AG09319 (cell line): ENCODE results near the gene CDX1.

Experiments
- DNase-seq: peaks from one replicate; pipeline ENCODE4 v3.0.0-alpha.2; 2010; ENCODE audit warnings: low read depth; ENCODE audit errors: extremely low read depth
- TF ChIP-seq, protein P1 (sequence below): IDR thresholded peaks from 2 replicates; pipeline ENCODE4 v1.5.1; 2011; ENCODE audit warnings: low read depth, mild to moderate bottlenecking, inconsistent platforms, low read length, moderate library complexity

CDX1 gene

DNA sequence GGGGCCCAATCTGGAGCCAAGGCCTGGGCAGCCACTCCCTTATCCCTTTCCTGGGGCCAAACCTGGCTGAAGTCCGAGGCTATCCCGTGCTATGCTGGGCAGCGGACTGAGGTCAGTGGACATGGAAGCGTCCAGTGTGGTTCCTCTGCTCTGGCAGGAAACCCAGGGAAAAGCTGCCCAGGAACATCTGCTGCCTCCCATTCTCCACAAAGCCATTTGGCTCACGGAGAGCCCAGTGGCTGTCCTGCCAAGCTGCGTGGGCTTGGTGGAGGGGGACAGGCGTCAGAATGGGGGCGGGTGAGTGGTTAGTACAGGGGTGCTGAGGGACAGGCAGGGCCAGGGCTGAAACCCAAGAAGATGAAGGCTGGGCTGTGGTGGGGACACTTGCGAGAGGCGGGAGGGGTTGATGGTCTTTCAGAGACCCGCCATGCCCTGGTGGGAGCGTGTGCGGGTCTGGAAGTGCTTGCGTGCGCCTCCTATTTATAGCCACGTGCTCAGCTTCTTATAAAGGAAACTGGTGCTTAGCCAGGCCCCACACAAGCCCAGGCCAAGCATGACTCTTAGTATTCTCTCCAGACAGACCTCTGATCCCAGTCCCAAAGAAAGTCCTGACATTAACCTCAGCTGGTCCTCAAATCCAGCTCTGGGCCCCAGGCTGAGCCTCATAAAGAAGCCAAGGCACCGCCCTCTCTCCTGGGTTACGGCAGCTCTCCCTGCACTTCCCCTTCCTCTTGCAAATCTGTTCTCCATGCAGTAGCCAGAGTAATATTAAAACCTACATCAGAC is 13.9 kb downstream of the CDX1 start:
- DNase-seq: no peak

DNA sequence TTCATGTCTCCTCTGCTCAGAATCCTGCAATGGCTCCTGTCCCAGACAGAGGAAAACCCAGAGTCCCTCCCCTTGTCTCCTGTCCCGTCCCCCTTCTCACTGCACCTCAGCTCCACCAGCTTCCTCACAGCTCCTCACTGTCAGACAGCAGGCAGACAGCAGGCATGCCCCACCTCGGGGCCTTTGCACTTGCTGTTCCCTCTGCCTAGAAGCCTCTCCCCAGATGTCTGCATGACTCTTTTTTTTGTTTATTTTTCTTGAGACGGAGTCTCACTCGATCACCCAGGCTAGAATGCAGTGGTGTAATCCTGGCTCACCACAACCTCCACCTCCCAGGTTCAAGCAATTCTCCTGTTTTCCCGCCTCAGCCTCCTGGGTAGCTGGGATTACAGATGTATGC is 14.4 kb downstream of the CDX1 start:
- TF ChIP-seq, protein P1, sequence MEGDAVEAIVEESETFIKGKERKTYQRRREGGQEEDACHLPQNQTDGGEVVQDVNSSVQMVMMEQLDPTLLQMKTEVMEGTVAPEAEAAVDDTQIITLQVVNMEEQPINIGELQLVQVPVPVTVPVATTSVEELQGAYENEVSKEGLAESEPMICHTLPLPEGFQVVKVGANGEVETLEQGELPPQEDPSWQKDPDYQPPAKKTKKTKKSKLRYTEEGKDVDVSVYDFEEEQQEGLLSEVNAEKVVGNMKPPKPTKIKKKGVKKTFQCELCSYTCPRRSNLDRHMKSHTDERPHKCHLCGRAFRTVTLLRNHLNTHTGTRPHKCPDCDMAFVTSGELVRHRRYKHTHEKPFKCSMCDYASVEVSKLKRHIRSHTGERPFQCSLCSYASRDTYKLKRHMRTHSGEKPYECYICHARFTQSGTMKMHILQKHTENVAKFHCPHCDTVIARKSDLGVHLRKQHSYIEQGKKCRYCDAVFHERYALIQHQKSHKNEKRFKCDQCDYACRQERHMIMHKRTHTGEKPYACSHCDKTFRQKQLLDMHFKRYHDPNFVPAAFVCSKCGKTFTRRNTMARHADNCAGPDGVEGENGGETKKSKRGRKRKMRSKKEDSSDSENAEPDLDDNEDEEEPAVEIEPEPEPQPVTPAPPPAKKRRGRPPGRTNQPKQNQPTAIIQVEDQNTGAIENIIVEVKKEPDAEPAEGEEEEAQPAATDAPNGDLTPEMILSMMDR: no peak
- no peak for DNase-seq

More for the DNA sequence above, 13.9 kb downstream of the CDX1 start:
- TF ChIP-seq, protein P1: no peak

DNA sequence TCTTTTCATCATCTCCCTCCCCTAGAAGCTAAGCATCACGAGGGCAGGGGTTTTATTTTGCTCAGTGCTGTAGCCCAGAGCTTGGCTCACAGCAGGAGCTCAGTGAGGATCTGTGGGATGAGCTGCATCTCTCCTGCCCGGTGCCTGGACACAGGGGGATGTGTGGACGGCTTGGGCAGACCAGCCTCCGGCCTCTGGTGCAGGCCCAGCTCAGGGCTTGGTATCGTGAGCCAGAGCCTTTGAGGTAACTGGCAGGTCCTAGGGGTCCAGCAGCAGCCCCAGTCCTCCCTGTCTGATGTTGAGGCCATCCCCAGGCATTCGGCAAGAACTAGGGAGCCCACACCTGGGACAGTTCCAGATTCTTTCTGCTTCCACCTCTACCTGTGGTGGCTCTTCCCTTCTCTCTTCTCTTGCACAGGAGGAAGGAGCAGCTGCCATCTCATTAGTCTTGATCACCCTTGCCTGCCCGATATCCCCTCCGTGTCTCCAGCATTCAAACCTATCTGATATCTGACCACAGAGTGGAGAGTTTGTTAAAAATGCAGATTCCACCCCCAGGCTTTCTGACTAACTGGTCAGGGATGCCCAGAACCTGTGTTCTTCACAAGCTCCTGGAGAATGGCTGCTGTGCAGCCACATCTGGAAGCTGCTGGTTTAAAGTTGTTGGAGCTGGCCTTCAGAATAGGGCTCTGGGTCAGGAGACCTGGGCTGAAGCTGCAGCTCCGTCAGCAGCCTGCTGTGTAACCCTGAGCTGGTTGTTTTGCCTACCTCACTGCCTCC is 15.4 kb downstream of the CDX1 start:
- TF ChIP-seq, protein P1: no peak
- no peak for DNase-seq

DNA sequence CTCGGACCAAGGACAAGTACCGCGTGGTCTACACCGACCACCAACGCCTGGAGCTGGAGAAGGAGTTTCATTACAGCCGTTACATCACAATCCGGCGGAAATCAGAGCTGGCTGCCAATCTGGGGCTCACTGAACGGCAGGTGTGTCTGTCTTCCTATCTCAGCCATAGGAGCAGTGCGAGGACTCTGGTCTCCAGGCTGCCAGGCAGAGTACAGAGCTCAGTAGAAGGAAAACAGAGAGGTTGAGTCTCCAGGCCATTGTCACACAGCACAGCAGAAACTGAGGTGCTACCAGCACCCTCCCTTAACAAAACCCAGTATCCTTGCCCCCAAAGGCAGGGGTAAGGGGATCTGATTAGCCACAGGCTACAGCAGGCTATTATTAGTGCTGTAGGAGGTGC is 16.2 kb downstream of the CDX1 start:
- DNase-seq: no peak
- TF ChIP-seq, protein P1: no peak

DNA sequence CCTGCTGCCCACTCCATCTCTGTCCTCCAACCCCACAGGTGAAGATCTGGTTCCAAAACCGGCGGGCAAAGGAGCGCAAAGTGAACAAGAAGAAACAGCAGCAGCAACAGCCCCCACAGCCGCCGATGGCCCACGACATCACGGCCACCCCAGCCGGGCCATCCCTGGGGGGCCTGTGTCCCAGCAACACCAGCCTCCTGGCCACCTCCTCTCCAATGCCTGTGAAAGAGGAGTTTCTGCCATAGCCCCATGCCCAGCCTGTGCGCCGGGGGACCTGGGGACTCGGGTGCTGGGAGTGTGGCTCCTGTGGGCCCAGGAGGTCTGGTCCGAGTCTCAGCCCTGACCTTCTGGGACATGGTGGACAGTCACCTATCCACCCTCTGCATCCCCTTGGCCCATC is 16.9 kb downstream of the CDX1 start:
- TF ChIP-seq, protein P1: no peak
- no peak for DNase-seq

DNA sequence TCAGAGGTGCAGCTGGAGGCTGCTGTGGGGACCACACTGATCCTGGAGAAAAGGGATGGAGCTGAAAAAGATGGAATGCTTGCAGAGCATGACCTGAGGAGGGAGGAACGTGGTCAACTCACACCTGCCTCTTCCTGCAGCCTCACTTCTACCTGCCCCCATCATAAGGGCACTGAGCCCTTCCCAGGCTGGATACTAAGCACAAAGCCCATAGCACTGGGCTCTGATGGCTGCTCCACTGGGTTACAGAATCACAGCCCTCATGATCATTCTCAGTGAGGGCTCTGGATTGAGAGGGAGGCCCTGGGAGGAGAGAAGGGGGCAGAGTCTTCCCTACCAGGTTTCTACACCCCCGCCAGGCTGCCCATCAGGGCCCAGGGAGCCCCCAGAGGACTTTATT is 17.4 kb downstream of the CDX1 start:
- TF ChIP-seq, protein P1: no peak
- DNase-seq: no peak
